ENCODE measurements around the gene PITHD1. TPM values are rescaled to one million over a fixed set of nuclear protein-coding genes. Genes with fewer than 3 reads are reported as not detected.

PITHD1 gene
- total RNA-seq, 1 experiment from 2014 or later, result 78.9 TPM

DNA sequence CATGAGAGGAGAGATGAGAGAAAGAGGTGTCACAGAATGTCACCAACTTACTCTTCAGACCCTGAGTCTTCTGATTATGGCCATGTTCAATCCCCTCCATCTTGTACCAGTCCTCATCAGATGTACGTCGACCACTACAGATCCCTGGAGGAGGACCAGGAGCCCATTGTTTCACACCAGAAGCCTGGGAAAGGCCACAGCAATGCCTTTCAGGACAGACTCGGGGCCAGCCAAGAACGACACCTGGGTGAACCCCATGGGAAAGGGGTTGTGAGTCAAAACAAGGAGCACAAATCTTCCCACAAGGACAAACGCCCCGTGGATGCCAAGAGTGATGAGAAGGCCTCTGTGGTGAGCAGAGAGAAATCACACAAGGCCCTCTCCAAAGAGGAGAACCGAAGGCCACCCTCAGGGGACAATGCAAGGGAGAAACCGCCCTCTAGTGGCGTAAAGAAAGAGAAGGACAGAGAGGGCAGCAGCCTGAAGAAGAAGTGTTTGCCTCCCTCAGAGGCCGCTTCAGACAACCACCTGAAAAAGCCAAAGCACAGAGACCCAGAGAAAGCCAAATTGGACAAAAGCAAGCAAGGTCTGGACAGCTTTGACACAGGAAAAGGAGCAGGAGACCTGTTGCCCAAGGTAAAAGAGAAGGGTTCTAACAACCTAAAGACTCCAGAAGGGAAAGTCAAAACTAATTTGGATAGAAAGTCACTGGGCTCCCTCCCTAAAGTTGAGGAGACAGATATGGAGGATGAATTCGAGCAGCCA, 27.0 kb upstream of the PITHD1 start:
- Histone ChIP-seq H3K4me1 (ENCODE audit: insufficient read depth, low read length, poor library complexity, severe bottlenecking) (no peaks in the 10 kb centered on the region), H3K27ac (ENCODE audit: low read depth, low read length, poor library complexity, severe bottlenecking) (no peak overlapping the region), H3K9me3 (ENCODE audit: low read depth, low read length, poor library complexity, severe bottlenecking) (no peaks in the 10 kb centered on the region), H3K36me3 (ENCODE audit: insufficient read depth, low read length, poor library complexity, severe bottlenecking) (peaks cover 72% of the 10 kb centered on the region), H3K27me3 (replicated peaks; ENCODE audit: insufficient read depth, low read depth, low read length, poor library complexity) (no peaks in the 10 kb centered on the region), H3K4me3 (ENCODE audit: low read depth, low read length, poor library complexity, severe bottlenecking) (no peak overlapping the region)
- intact Hi-C loops (cut with micrococcal nuclease; ENCODE audit: unreplicated experiment), result loop anchor here (2.0 kb wide), 1 partner anchor 206 kb away; no protein-coding TSS in a partner anchor
- TF ChIP-seq, protein P1, sequence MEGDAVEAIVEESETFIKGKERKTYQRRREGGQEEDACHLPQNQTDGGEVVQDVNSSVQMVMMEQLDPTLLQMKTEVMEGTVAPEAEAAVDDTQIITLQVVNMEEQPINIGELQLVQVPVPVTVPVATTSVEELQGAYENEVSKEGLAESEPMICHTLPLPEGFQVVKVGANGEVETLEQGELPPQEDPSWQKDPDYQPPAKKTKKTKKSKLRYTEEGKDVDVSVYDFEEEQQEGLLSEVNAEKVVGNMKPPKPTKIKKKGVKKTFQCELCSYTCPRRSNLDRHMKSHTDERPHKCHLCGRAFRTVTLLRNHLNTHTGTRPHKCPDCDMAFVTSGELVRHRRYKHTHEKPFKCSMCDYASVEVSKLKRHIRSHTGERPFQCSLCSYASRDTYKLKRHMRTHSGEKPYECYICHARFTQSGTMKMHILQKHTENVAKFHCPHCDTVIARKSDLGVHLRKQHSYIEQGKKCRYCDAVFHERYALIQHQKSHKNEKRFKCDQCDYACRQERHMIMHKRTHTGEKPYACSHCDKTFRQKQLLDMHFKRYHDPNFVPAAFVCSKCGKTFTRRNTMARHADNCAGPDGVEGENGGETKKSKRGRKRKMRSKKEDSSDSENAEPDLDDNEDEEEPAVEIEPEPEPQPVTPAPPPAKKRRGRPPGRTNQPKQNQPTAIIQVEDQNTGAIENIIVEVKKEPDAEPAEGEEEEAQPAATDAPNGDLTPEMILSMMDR (conservative IDR thresholded peaks at IDR 0.05; ENCODE audit: low read depth, low read length), result peak; percentile 78
- no peak for TF ChIP-seq EZH2 (IDR thresholded peaks at IDR 0.05; ENCODE audit: borderline replicate concordance, low read depth, low read length, poor library complexity, severe bottlenecking)
- DNase-seq (ENCODE audit: low spot score), result peak; percentile 77
- BruUV-seq (replicated peaks), result TSS peak; percentile 26
- ChIA-PET POLR2A (ENCODE audit: low non-redundant PET) (no interaction called here), CTCF (no interaction called here)

DNA sequence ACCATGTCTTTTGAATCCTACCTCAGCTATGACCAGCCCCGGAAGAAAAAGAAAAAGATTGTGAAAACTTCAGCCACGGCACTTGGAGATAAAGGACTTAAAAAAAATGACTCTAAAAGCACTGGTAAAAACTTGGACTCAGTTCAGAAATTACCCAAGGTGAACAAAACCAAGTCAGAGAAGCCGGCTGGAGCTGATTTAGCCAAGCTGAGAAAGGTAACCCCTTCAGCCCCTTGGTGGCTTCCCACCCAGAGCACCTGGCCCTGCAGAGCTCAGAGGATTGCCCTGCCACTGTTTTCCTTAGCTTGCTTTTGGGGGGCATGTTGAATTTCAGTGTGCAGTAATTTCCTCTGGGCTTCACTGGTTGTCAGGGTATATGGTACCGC, 26.4 kb upstream of the PITHD1 start:
- no peak for DNase-seq (ENCODE audit: low spot score)
- no peaks in the 10 kb centered on the region for H3K9me3 ChIP-seq (ENCODE audit: low read depth, low read length, poor library complexity, severe bottlenecking)
- TF ChIP-seq, protein P1 (conservative IDR thresholded peaks at IDR 0.05; ENCODE audit: low read depth, low read length), result no peak
- no peak for TF ChIP-seq EZH2 (IDR thresholded peaks at IDR 0.05; ENCODE audit: borderline replicate concordance, low read depth, low read length, poor library complexity, severe bottlenecking)
- intact Hi-C loops (cut with micrococcal nuclease; ENCODE audit: unreplicated experiment), result loop anchor here (2.0 kb wide), 1 partner anchor 207 kb away; no protein-coding TSS in a partner anchor
- no peak overlapping the region for H3K4me3 ChIP-seq (ENCODE audit: low read depth, low read length, poor library complexity, severe bottlenecking)
- H3K27ac ChIP-seq (ENCODE audit: low read depth, low read length, poor library complexity, severe bottlenecking), result no peak overlapping the region
- H3K36me3 ChIP-seq (ENCODE audit: insufficient read depth, low read length, poor library complexity, severe bottlenecking), result peaks cover 72% of the 10 kb centered on the region
- ChIA-PET CTCF (no interaction called here), POLR2A (ENCODE audit: low non-redundant PET) (no interaction called here)
- BruUV-seq (replicated peaks), result no TSS peak
- no peaks in the 10 kb centered on the region for H3K4me1 ChIP-seq (ENCODE audit: insufficient read depth, low read length, poor library complexity, severe bottlenecking)
- H3K27me3 ChIP-seq (replicated peaks; ENCODE audit: insufficient read depth, low read depth, low read length, poor library complexity), result no peaks in the 10 kb centered on the region

DNA sequence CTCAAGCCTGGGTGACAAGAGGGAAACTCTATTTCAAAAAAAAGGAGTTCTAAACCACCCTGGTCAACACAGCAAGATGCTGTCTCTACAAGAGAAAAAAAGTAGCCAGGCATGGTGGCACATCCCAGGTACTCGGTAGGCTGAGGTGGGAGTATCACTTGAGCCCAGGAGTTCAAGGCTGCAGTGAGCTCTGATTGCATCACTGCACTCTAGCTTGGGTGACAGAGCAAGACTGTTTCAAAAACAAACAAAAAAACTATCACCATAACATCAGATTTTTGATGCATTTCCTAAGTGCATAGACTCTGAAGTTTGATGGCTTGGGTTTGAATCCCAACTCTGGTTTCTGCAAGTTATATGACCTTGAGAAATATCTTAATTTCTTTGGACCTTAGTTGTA, 25.3 kb upstream of the PITHD1 start:
- TF ChIP-seq, protein P1 (conservative IDR thresholded peaks at IDR 0.05; ENCODE audit: low read depth, low read length), result no peak
- no peak for TF ChIP-seq EZH2 (IDR thresholded peaks at IDR 0.05; ENCODE audit: borderline replicate concordance, low read depth, low read length, poor library complexity, severe bottlenecking)
- Histone ChIP-seq H3K27ac (ENCODE audit: low read depth, low read length, poor library complexity, severe bottlenecking) (no peak overlapping the region), H3K4me1 (ENCODE audit: insufficient read depth, low read length, poor library complexity, severe bottlenecking) (no peaks in the 10 kb centered on the region), H3K9me3 (ENCODE audit: low read depth, low read length, poor library complexity, severe bottlenecking) (no peaks in the 10 kb centered on the region), H3K27me3 (replicated peaks; ENCODE audit: insufficient read depth, low read depth, low read length, poor library complexity) (no peaks in the 10 kb centered on the region), H3K36me3 (ENCODE audit: insufficient read depth, low read length, poor library complexity, severe bottlenecking) (peaks cover 83% of the 10 kb centered on the region), H3K4me3 (ENCODE audit: low read depth, low read length, poor library complexity, severe bottlenecking) (no peak overlapping the region)
- BruUV-seq (replicated peaks), result no TSS peak
- POLR2A ChIA-PET (ENCODE audit: low non-redundant PET), result no interaction called here
- CTCF ChIA-PET, result no interaction called here
- intact Hi-C loops (cut with micrococcal nuclease; ENCODE audit: unreplicated experiment), result no loop called here
- no peak for DNase-seq (ENCODE audit: low spot score)
